ENCODE data around the gene ATP10B. TPM values are rescaled to one million over a fixed set of nuclear protein-coding genes. Genes with fewer than 3 reads are reported as not detected.

The ATP10B gene
- total RNA-seq, 4 donors from 2014 or later, result 17.9 to 29.6 (median 23.5) TPM

GRCh38 chr5:160692271-160692670 lies 159.7 kb downstream of the ATP10B start:
- intact Hi-C loops (cut with DNase I; ENCODE audit: low total_unique reads), result no loop called here
- H3K4me3 ChIP-seq (ENCODE audit: low read depth, poor library complexity, severe bottlenecking), result no peak overlapping the region
- 92 to 94% methylated on average over 2 of the region's 2 CpGs for whole genome bisulfite sequencing, 2 donors
- DNase-seq (ENCODE audit: low spot score in 2 of 2), result no peak
- TF ChIP-seq, protein P1, sequence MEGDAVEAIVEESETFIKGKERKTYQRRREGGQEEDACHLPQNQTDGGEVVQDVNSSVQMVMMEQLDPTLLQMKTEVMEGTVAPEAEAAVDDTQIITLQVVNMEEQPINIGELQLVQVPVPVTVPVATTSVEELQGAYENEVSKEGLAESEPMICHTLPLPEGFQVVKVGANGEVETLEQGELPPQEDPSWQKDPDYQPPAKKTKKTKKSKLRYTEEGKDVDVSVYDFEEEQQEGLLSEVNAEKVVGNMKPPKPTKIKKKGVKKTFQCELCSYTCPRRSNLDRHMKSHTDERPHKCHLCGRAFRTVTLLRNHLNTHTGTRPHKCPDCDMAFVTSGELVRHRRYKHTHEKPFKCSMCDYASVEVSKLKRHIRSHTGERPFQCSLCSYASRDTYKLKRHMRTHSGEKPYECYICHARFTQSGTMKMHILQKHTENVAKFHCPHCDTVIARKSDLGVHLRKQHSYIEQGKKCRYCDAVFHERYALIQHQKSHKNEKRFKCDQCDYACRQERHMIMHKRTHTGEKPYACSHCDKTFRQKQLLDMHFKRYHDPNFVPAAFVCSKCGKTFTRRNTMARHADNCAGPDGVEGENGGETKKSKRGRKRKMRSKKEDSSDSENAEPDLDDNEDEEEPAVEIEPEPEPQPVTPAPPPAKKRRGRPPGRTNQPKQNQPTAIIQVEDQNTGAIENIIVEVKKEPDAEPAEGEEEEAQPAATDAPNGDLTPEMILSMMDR (IDR thresholded peaks at IDR 0.05), result no peak
- TF ChIP-seq POLR2A (IDR thresholded peaks at IDR 0.05), result no peak

GRCh38 chr5:160685695-160686094 lies 166.3 kb downstream of the ATP10B start:
- WGBS, 2 donors, result 39 to 44% methylated on average over 6 of the region's 6 CpGs
- no peak for TF ChIP-seq POLR2A (IDR thresholded peaks at IDR 0.05)
- TF ChIP-seq, protein P1 (IDR thresholded peaks at IDR 0.05), result no peak
- intact Hi-C loops (cut with DNase I; ENCODE audit: low total_unique reads), result loop anchor here (10.0 kb wide), 1 partner anchor 231 kb away; no protein-coding TSS in a partner anchor
- no peak overlapping the region for H3K4me3 ChIP-seq (ENCODE audit: low read depth, poor library complexity, severe bottlenecking)
- no peak for DNase-seq (ENCODE audit: low spot score in 2 of 2)

DNA sequence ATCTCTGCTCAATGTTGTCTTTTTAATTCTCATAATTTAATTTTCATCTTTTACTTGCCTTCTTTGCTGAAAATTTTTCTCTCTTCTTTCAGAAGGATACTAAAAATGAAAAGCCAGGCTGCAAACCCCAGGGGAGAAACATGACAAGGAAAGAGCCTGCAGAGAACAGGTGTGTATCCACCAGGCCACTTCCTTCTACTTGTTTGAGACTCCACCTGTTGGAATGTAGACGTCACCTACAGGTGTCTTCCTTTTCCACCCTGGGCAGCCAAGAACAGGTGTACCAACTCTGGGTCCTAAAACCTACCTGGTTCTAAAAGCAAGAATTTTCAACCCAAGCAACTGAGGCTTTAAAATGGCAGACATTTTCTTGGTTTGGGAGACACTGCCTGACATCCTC lies 166.8 kb downstream of the ATP10B start:
- TF ChIP-seq, protein P1 (IDR thresholded peaks at IDR 0.05), result no peak
- no peak for TF ChIP-seq POLR2A (IDR thresholded peaks at IDR 0.05)
- WGBS, 2 donors, result 27 to 34% methylated on average over 1 of the region's 1 CpG
- no peak for DNase-seq (ENCODE audit: low spot score in 2 of 2)
- H3K4me3 ChIP-seq (ENCODE audit: low read depth, poor library complexity, severe bottlenecking), result no peak overlapping the region
- intact Hi-C loops (cut with DNase I; ENCODE audit: low total_unique reads), result loop anchor here (10.0 kb wide), 1 partner anchor 230 kb away; no protein-coding TSS in a partner anchor

DNA sequence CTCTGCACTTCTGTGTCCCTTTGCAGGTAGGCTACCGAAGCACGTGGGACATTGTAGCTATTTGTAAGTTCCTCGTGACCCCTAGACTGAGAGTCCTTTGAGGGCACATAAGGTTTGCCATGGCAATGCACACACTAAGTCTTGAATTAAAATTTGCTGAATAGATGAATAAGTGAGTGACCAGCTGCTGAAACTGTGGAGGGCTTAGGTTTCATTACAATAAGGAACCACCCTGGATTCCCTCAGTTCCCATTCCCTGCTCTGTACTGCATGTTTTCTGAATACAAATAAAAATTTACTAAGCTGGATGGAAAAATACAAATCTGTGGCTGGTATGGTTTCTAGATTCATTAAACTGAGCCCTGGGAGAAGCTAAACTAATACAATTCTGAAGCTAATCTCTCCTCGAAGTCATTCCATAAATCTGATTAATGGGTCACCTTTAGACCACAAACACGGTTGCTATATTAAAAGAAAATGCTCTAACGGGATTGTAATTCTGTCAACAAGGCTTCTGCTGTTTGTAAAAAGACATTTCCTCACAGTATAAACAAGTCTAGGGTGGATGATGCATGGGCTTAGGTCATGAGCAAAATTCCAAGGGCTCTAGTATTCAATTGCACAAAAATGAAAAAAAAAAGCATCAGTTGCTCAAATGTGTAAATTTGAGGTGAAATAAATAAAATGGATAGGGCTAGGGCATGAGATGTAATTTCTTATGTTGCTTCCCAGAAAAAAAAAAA lies 172.3 kb downstream of the ATP10B start:
- TF ChIP-seq POLR2A (IDR thresholded peaks at IDR 0.05), result no peak
- TF ChIP-seq, protein P1 (IDR thresholded peaks at IDR 0.05), result no peak
- H3K4me3 ChIP-seq (ENCODE audit: low read depth, poor library complexity, severe bottlenecking), result no peak overlapping the region
- DNase-seq (ENCODE audit: low spot score in 2 of 2), result no peak
- intact Hi-C loops (cut with DNase I; ENCODE audit: low total_unique reads), result loop anchor here (10.0 kb wide), 1 partner anchor 225 kb away; no protein-coding TSS in a partner anchor
- 70 to 78% methylated on average over 6 of the region's 6 CpGs for WGBS, 2 donors

- no peak overlapping the region for H3K4me3 ChIP-seq (ENCODE audit: low read depth, poor library complexity, severe bottlenecking)
- no peak for DNase-seq (ENCODE audit: low spot score in 2 of 2)
- 60 to 61% methylated on average over 2 of the region's 2 CpGs for WGBS, 2 donors
- intact Hi-C loops (cut with DNase I; ENCODE audit: low total_unique reads), result no loop called here
- no peak for TF ChIP-seq POLR2A (IDR thresholded peaks at IDR 0.05)
- TF ChIP-seq, protein P1 (IDR thresholded peaks at IDR 0.05), result no peak
These were observed 176.0 kb downstream of the ATP10B start for GRCh38 chr5:160675988-160676387.
